SK-N-SH (cell line): ENCODE data around the gene SNX11. TPM values are rescaled to one million over a fixed set of nuclear protein-coding genes. Genes with fewer than 3 reads are reported as not detected.

Experiments
- CTCF ChIA-PET: fragments of 300-600, 350-600 bp; formaldehyde crosslinking; extraction: SDS; loops from one replicate; lab custom pipeline; 2021; lab: Yijun Ruan, JAX
- POLR2A ChIA-PET: fragments of 350-600 bp; sonication (Branson Sonifier 250); formaldehyde crosslinking; extraction: SDS; loops from one replicate; lab custom pipeline; 2020; ENCODE audit warnings: antibody characterized with exemption, inconsistent platforms; lab: Yijun Ruan, JAX
- DNase-seq: peaks from one replicate; pipeline ENCODE4 v3.0.0; 2012
- H2AFZ ChIP-seq: fragments of 200-600 bp; sonication (generic); 2 replicates; pipeline ENCODE4 v1.8.1; 2016; ENCODE audit warnings: antibody characterized with exemption, mild to moderate bottlenecking, low read depth
- H3F3A ChIP-seq: fragments of 200-600 bp; sonication (generic); replicated peaks from 2 replicates; pipeline ENCODE3; 2016; ENCODE audit warnings: antibody characterized with exemption, mild to moderate bottlenecking; ENCODE audit not compliant: insufficient read depth
- H3K27ac ChIP-seq, 2 experiments: fragments of 200-500 bp in 1 of 2; fragments of 200-600 bp in 1 of 2; sonication (Bioruptor generic) in 1 of 2; sonication (generic), shearing (Covaris generic) in 1 of 2; 2 replicates each; pipeline versions ENCODE4 v1.5.1 to v1.6.1; 2014 to 2016; ENCODE audit warnings: low read depth in 2 of 2, inconsistent platforms in 1 of 2, low read length in 1 of 2, mild to moderate bottlenecking in 1 of 2, mixed read lengths in 1 of 2
- H3K27me3 ChIP-seq: fragments of 200-600 bp; sonication (generic), shearing (Covaris generic); 2 replicates; pipeline ENCODE4 v1.6.1; 2016; ENCODE audit warnings: mixed run types; ENCODE audit not compliant: insufficient read depth
- H3K36me3 ChIP-seq, 2 experiments: fragments of 200-500 bp in 1 of 2; fragments of 200-600 bp in 1 of 2; sonication (Bioruptor generic) in 1 of 2; sonication (generic) in 1 of 2; replicated peaks in 1 of 2; 2 replicates each; pipeline versions ENCODE3 to v1.5.1; 2014 to 2016; ENCODE audit warnings: low read length in 1 of 2, mild to moderate bottlenecking in 1 of 2; ENCODE audit not compliant: insufficient read depth in 2 of 2, control insufficient read depth in 1 of 2
- H3K4me1 ChIP-seq, 2 experiments: fragments of 200-500 bp in 1 of 2; fragments of 200-600 bp in 1 of 2; sonication (Bioruptor generic) in 1 of 2; sonication (generic), shearing (Covaris generic) in 1 of 2; 2 replicates each; pipeline versions ENCODE4 v1.5.1 to v1.6.1; 2014 to 2016; ENCODE audit warnings: low read depth in 1 of 2, low read length in 1 of 2, mixed run types in 1 of 2; ENCODE audit not compliant: insufficient read depth in 2 of 2, control insufficient read depth in 1 of 2
- H3K4me2 ChIP-seq: fragments of 200-600 bp; sonication (generic), shearing (Covaris generic); 2 replicates; pipeline ENCODE4 v1.6.1; 2017; ENCODE audit warnings: mixed run types
- H3K4me3 ChIP-seq, 2 experiments: fragments of 200-500 bp in 1 of 2; fragments of 200-600 bp in 1 of 2; sonication (Bioruptor generic) in 1 of 2; sonication (generic), shearing (Covaris generic) in 1 of 2; 2 replicates each; pipeline versions ENCODE4 v1.5.1 to v1.8.1; 2014 to 2016; ENCODE audit warnings: low read depth in 2 of 2, inconsistent platforms in 1 of 2, low read length in 1 of 2, mild to moderate bottlenecking in 1 of 2, mixed read lengths in 1 of 2, moderate library complexity in 1 of 2
- H3K79me2 ChIP-seq: fragments of 200-600 bp; sonication (generic); 2 replicates; pipeline ENCODE4 v1.8.1; 2017; ENCODE audit warnings: mild to moderate bottlenecking; ENCODE audit not compliant: insufficient read depth
- H3K9ac ChIP-seq: fragments of 200-600 bp; sonication (generic); 2 replicates; pipeline ENCODE4 v1.6.1; 2017; ENCODE audit warnings: mixed run types
- H3K9me2 ChIP-seq: fragments of 200-600 bp; sonication (generic); 2 replicates; pipeline ENCODE4 v1.6.1; 2017; ENCODE audit warnings: mixed run types
- H3K9me3 ChIP-seq: fragments of 200-600 bp; sonication (generic); 2 replicates; pipeline ENCODE4 v1.6.1; 2017; ENCODE audit warnings: mixed run types, mild to moderate bottlenecking, moderate library complexity
- H4K20me1 ChIP-seq: fragments of 200-600 bp; sonication (generic); 2 replicates; pipeline ENCODE4 v1.6.1; 2017; ENCODE audit warnings: mild to moderate bottlenecking, mixed run types; ENCODE audit not compliant: insufficient read depth
- CHD2 ChIP-seq: fragments of 150-350 bp; IDR thresholded peaks from 2 replicates; pipeline ENCODE4 v1.6.1; 2018; ENCODE audit warnings: low read length; ENCODE audit not compliant: partially characterized antibody
- FOXM1 ChIP-seq: IDR thresholded peaks from 2 replicates; pipeline ENCODE4 v1.4.0; 2012; ENCODE audit warnings: low read depth, mild to moderate bottlenecking
- GABPA ChIP-seq: IDR thresholded peaks from 2 replicates; pipeline ENCODE4 v1.4.0; 2012; ENCODE audit warnings: low read depth, mild to moderate bottlenecking
- GATA2 ChIP-seq: sonication (generic); formaldehyde crosslinking; IDR thresholded peaks from 2 replicates; pipeline ENCODE4 v1.5.0; 2020; ENCODE audit warnings: mild to moderate bottlenecking, missing genetic modification reagents
- MXI1 ChIP-seq: IDR thresholded peaks from 2 replicates; pipeline ENCODE4 v1.6.1; 2012; ENCODE audit warnings: mild to moderate bottlenecking, low read depth, low read length, improper control_type of control experiment
- NFIC ChIP-seq: IDR thresholded peaks from 2 replicates; pipeline ENCODE4 v1.4.0; 2012; ENCODE audit warnings: borderline replicate concordance
- POLR2AphosphoS5 ChIP-seq: IDR thresholded peaks from 2 replicates; pipeline ENCODE4 v1.6.1; 2012; ENCODE audit warnings: low read depth, low read length
- RCOR1 ChIP-seq: fragments of 150-350 bp; IDR thresholded peaks from 2 replicates; pipeline ENCODE4 v1.6.1; 2017; ENCODE audit warnings: antibody characterized with exemption, low read length
- RFX5 ChIP-seq: IDR thresholded peaks from 2 replicates; pipeline ENCODE4 v1.6.1; 2012; ENCODE audit warnings: mild to moderate bottlenecking, improper control_type of control experiment, low read length
- SIN3A ChIP-seq: IDR thresholded peaks from 2 replicates; pipeline ENCODE4 v1.6.1; 2012; ENCODE audit warnings: low read depth, mild to moderate bottlenecking, low read length, moderate library complexity, borderline replicate concordance
- TAF1 ChIP-seq: IDR thresholded peaks from 2 replicates; pipeline ENCODE4 v1.6.1; 2012; ENCODE audit warnings: low read depth, mild to moderate bottlenecking, low read length, moderate library complexity, borderline replicate concordance
- TCF12 ChIP-seq: IDR thresholded peaks from 2 replicates; pipeline ENCODE4 v1.4.0; 2012
- YY1 ChIP-seq: IDR thresholded peaks from 2 replicates; pipeline ENCODE4 v1.4.0; 2012; ENCODE audit warnings: low read depth, mild to moderate bottlenecking
- WGBS: methylation state at CpG from one replicate; pipeline ENCODE4 v1.1.6; 2017; ENCODE audit warnings: low lambda C conversion rate; 5-methylcytosine and 5-hydroxymethylcytosine counted together
- polyA plus RNA-seq, 3 experiments: library from polyadenylated mRNA; depleted of rRNA; stranded (reverse); fragments of >200 nt; gene quantifications; 2 replicates each; pipeline ENCODE4 v1.2.3, GENCODE V29; 2012
- TF ChIP-seq, protein P1 (sequence below): fragments of 150-350 bp; IDR thresholded peaks from 2 replicates; pipeline ENCODE4 v1.6.1; 2017; ENCODE audit warnings: antibody characterized with exemption, low read length, low read depth, borderline replicate concordance
- TF ChIP-seq, protein P2 (sequence below): IDR thresholded peaks from 2 replicates; pipeline ENCODE4 v1.4.0; 2012; ENCODE audit warnings: low read depth, borderline replicate concordance
- TF ChIP-seq, protein P3 (sequence below): IDR thresholded peaks from 2 replicates; pipeline ENCODE4 v1.6.1; 2012; ENCODE audit warnings: mild to moderate bottlenecking, low read depth, low read length, moderate library complexity
- TF ChIP-seq, protein P4 (sequence below): IDR thresholded peaks from 2 replicates; pipeline ENCODE4 v1.4.0; 2012; ENCODE audit warnings: low read depth
- TF ChIP-seq, protein P5 (sequence below): IDR thresholded peaks from 2 replicates; pipeline ENCODE4 v1.4.0; 2012; ENCODE audit warnings: low read depth, borderline replicate concordance
- TF ChIP-seq, protein P6 (sequence below): IDR thresholded peaks from 2 replicates; pipeline ENCODE4; 2012

SNX11 gene
- polyA plus RNA-seq, 1 of the 3 experiments (the other 2 are of a cell fraction), result 19.0 TPM

DNA sequence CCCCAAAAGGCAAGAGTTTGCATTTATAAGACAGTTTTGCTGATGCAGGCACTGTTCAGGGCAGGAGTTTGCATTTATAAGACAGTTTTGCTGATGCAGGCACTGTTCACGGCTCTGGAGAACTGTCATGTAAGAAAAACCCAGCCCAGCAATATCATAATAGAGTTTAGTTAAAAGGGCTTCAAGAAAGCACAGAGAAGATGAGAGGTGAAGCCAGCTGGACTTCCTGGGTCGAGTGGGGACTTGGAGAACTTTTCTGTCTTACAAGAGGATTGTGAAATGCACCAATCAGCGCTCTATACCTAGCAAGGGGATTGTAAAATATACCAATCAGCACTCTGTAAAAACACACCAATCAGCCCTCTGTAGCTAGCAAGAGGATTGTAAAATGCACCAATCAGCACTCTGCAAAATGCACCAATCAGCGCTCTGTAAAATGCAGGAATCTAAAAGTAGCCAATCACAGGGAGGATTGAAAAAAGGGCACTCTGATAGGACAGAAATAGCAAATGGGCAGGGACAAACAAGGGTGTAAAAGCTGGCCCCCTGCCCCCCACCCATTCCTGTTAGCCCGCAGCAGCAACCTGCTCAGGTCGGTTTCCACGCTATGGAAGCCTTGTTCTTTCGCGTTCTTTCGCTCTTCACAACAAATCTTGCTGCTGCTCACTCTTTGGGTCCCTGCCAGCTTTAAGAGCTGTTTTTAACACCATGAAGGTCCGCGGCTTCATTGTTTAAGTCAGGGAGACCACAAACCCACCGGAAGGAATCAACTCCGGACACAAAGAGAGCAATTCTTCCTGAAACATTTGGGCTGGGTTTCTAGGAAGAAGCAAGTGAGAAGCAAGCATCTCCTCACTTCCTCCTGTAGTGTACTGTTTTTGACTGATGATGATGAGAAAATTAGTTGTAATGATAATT, 4.5 kb upstream of the SNX11 start (continued):
- TF ChIP-seq, protein P1, sequence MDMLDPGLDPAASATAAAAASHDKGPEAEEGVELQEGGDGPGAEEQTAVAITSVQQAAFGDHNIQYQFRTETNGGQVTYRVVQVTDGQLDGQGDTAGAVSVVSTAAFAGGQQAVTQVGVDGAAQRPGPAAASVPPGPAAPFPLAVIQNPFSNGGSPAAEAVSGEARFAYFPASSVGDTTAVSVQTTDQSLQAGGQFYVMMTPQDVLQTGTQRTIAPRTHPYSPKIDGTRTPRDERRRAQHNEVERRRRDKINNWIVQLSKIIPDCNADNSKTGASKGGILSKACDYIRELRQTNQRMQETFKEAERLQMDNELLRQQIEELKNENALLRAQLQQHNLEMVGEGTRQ, result no peak
- TF ChIP-seq, protein P2, sequence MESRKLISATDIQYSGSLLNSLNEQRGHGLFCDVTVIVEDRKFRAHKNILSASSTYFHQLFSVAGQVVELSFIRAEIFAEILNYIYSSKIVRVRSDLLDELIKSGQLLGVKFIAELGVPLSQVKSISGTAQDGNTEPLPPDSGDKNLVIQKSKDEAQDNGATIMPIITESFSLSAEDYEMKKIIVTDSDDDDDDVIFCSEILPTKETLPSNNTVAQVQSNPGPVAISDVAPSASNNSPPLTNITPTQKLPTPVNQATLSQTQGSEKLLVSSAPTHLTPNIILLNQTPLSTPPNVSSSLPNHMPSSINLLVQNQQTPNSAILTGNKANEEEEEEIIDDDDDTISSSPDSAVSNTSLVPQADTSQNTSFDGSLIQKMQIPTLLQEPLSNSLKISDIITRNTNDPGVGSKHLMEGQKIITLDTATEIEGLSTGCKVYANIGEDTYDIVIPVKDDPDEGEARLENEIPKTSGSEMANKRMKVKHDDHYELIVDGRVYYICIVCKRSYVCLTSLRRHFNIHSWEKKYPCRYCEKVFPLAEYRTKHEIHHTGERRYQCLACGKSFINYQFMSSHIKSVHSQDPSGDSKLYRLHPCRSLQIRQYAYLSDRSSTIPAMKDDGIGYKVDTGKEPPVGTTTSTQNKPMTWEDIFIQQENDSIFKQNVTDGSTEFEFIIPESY, result no peak
- TF ChIP-seq, protein P3, sequence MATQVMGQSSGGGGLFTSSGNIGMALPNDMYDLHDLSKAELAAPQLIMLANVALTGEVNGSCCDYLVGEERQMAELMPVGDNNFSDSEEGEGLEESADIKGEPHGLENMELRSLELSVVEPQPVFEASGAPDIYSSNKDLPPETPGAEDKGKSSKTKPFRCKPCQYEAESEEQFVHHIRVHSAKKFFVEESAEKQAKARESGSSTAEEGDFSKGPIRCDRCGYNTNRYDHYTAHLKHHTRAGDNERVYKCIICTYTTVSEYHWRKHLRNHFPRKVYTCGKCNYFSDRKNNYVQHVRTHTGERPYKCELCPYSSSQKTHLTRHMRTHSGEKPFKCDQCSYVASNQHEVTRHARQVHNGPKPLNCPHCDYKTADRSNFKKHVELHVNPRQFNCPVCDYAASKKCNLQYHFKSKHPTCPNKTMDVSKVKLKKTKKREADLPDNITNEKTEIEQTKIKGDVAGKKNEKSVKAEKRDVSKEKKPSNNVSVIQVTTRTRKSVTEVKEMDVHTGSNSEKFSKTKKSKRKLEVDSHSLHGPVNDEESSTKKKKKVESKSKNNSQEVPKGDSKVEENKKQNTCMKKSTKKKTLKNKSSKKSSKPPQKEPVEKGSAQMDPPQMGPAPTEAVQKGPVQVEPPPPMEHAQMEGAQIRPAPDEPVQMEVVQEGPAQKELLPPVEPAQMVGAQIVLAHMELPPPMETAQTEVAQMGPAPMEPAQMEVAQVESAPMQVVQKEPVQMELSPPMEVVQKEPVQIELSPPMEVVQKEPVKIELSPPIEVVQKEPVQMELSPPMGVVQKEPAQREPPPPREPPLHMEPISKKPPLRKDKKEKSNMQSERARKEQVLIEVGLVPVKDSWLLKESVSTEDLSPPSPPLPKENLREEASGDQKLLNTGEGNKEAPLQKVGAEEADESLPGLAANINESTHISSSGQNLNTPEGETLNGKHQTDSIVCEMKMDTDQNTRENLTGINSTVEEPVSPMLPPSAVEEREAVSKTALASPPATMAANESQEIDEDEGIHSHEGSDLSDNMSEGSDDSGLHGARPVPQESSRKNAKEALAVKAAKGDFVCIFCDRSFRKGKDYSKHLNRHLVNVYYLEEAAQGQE, result no peak
- TF ChIP-seq RCOR1 (no peak), CHD2 (no peak), YY1 (no peak), MXI1 (no peak), POLR2AphosphoS5 (no peak), SIN3A (no peak), FOXM1 (no peak)
- TF ChIP-seq, protein P4, sequence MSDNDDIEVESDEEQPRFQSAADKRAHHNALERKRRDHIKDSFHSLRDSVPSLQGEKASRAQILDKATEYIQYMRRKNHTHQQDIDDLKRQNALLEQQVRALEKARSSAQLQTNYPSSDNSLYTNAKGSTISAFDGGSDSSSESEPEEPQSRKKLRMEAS, result no peak

DNA sequence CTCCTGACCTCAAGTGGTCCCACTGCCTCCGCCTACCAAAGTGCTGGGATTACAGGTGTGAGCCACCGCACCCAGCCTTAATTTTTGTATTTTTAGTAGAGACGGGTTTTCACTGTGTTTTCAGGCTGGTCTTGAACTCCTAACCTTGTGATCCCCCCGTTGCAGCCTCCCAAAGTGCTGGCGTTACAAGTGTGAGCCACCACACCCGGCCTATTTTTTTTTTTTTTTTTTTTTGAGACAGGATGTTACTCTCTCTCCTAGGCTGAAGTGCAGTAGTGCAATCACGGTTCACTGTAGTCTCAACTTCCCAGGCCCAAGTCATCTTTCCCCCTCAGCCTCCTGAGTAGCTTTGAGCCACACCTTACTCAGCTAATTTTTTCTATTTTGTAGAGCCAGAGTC, 3.1 kb upstream of the SNX11 start:
- Histone ChIP-seq H3K36me3 (peaks cover 0 to 1% of the 10 kb centered on the region in 2 experiments), H3K27ac (no peak overlapping the region), H3K79me2 (peaks cover 36% of the 10 kb centered on the region), H3K4me1 (peaks cover 7 to 11% of the 10 kb centered on the region in 2 experiments; a peak in 3 of 4 replicates), H3K4me2 (no peak overlapping the region), H3K9me3 (no peaks in the 10 kb centered on the region), H3K27me3 (no peaks in the 10 kb centered on the region), H4K20me1 (peaks cover 8% of the 10 kb centered on the region), H2AFZ (no peak overlapping the region), H3F3A (peaks cover 28% of the 10 kb centered on the region), H3K9me2 (no peaks in the 10 kb centered on the region), H3K9ac (no peak overlapping the region), H3K4me3 (no peak overlapping the region)
- CTCF ChIA-PET, result interaction anchor here (6.7 to 14.8 kb wide), 2 partner anchors 23 to 78 kb away, joined by 46 to 241 read pairs; no protein-coding TSS in a partner anchor
- 93% methylated on average over 7 of the region's 7 CpGs for WGBS
- POLR2A ChIA-PET, result no interaction called here
- DNase-seq, result no peak
- TF ChIP-seq NFIC (no peak), SIN3A (no peak), TAF1 (no peak), GABPA (no peak), YY1 (no peak), GATA2 (CRISPR knock-in tag) (no peak), TCF12 (no peak), RFX5 (no peak)
- TF ChIP-seq, protein P5, sequence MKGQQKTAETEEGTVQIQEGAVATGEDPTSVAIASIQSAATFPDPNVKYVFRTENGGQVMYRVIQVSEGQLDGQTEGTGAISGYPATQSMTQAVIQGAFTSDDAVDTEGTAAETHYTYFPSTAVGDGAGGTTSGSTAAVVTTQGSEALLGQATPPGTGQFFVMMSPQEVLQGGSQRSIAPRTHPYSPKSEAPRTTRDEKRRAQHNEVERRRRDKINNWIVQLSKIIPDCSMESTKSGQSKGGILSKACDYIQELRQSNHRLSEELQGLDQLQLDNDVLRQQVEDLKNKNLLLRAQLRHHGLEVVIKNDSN, result no peak
- TF ChIP-seq, protein P2, result no peak
- TF ChIP-seq, protein P6, sequence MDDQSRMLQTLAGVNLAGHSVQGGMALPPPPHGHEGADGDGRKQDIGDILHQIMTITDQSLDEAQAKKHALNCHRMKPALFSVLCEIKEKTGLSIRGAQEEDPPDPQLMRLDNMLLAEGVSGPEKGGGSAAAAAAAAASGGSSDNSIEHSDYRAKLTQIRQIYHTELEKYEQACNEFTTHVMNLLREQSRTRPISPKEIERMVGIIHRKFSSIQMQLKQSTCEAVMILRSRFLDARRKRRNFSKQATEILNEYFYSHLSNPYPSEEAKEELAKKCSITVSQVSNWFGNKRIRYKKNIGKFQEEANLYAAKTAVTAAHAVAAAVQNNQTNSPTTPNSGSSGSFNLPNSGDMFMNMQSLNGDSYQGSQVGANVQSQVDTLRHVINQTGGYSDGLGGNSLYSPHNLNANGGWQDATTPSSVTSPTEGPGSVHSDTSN, result no peak
